K562 (cell line): ENCODE results near the gene TBC1D25. TPM values are rescaled to one million over a fixed set of nuclear protein-coding genes. Genes with fewer than 3 reads are reported as not detected.

Experiments
- BCL6 ChIP-seq: fragments of 250-450 bp; sonication (Bioruptor Pico); IDR thresholded peaks from 2 replicates; pipeline ENCODE4 v1.4.0; 2020
- CBFA2T2 ChIP-seq: fragments of 450-650 bp; conservative IDR thresholded peaks from 2 replicates; pipeline ENCODE4 v1.6.1; 2017; ENCODE audit warnings: mild to moderate bottlenecking
- E4F1 ChIP-seq: fragments of 250-450 bp; sonication (Bioruptor Pico); IDR thresholded peaks from 2 replicates; pipeline ENCODE4 v1.5.0; 2021; ENCODE audit warnings: mild to moderate bottlenecking, borderline replicate concordance
- ERF ChIP-seq: fragments of 450-650 bp; formaldehyde crosslinking; IDR thresholded peaks from 2 replicates; pipeline ENCODE4 v1.4.0; 2020; ENCODE audit warnings: mild to moderate bottlenecking, mixed read lengths
- ETS2 ChIP-seq: IDR thresholded peaks from 2 replicates; pipeline ENCODE4 v1.6.1; 2016; ENCODE audit warnings: borderline replicate concordance, missing genetic modification characterization, mild to moderate bottlenecking, moderate library complexity, missing compliant biosample characterization; ENCODE audit not compliant: poor library complexity, severe bottlenecking
- EWSR1 ChIP-seq: fragments of 450-650 bp; IDR thresholded peaks from 2 replicates; pipeline ENCODE4 v1.6.1; 2018; ENCODE audit warnings: borderline replicate concordance, mild to moderate bottlenecking, low read depth, moderate library complexity; ENCODE audit not compliant: partially characterized antibody
- HDGF ChIP-seq: fragments of 450-650 bp; IDR thresholded peaks from 2 replicates; pipeline ENCODE4 v1.6.1; 2016
- ILF3 ChIP-seq: fragments of 450-650 bp; IDR thresholded peaks from 2 replicates; pipeline ENCODE4 v1.6.1; 2018; ENCODE audit warnings: antibody characterized with exemption, mild to moderate bottlenecking, moderate library complexity, borderline replicate concordance
- KAT7 ChIP-seq: sonication (generic); formaldehyde crosslinking; IDR thresholded peaks from 2 replicates; pipeline ENCODE4 v1.8.0; 2022; ENCODE audit warnings: missing genetic modification reagents, mild to moderate bottlenecking, borderline replicate concordance
- KLF16 ChIP-seq: IDR thresholded peaks from 2 replicates; pipeline ENCODE4 v1.6.1; 2016; ENCODE audit warnings: antibody characterized with exemption
- MAFF ChIP-seq: IDR thresholded peaks from 2 replicates; pipeline ENCODE4 v1.6.1; 2012; ENCODE audit warnings: low read length, improper control_type of control experiment
- MAX ChIP-seq: sonication (generic); formaldehyde crosslinking; IDR thresholded peaks from 2 replicates; pipeline ENCODE4 v1.9.0; 2022; ENCODE audit warnings: mild to moderate bottlenecking, missing genetic modification reagents
- MEIS2 ChIP-seq: fragments of 450-650 bp; IDR thresholded peaks from 2 replicates; pipeline ENCODE4 v1.6.1; 2014; ENCODE audit warnings: mild to moderate bottlenecking; ENCODE audit not compliant: partially characterized antibody
- NFATC3 ChIP-seq: fragments of 450-650 bp; IDR thresholded peaks from 2 replicates; pipeline ENCODE4 v1.6.1; 2017; ENCODE audit warnings: mild to moderate bottlenecking
- NR1H2 ChIP-seq: sonication (generic); formaldehyde crosslinking; IDR thresholded peaks from 2 replicates; pipeline ENCODE4 v1.4.0; 2020; ENCODE audit warnings: mild to moderate bottlenecking, missing genetic modification reagents
- PML ChIP-seq: IDR thresholded peaks from 2 replicates; pipeline ENCODE4 v1.6.1; 2012; ENCODE audit warnings: low read length, inconsistent platforms
- POLR2A ChIP-seq: fragments of 450-650 bp; conservative IDR thresholded peaks from 2 replicates; pipeline ENCODE4 v1.6.1; 2016
- PPARD ChIP-seq: fragments of 250-450 bp; sonication (Bioruptor Pico); IDR thresholded peaks from 2 replicates; pipeline ENCODE4 v1.8.0; 2022; ENCODE audit warnings: inconsistent platforms, mild to moderate bottlenecking, moderate library complexity
- PRDM10 ChIP-seq: fragments of 450-650 bp; IDR thresholded peaks from 2 replicates; pipeline ENCODE4 v1.6.1; 2018; ENCODE audit not compliant: partially characterized antibody
- RBBP5 ChIP-seq: fragments of 200-600 bp; sonication (generic); IDR thresholded peaks from 2 replicates; pipeline ENCODE4 v1.6.1; 2012; ENCODE audit warnings: borderline replicate concordance, mild to moderate bottlenecking, low read length, control low read depth, inconsistent platforms; ENCODE audit not compliant: insufficient read depth, poor library complexity, severe bottlenecking
- RCOR1 ChIP-seq, 2 experiments: IDR thresholded peaks; 2 replicates each; pipeline ENCODE4 v1.6.1; 2012; ENCODE audit warnings: low read depth in 2 of 2, low read length in 2 of 2, borderline replicate concordance in 1 of 2, improper control_type of control experiment in 1 of 2
- SIN3A ChIP-seq, 2 experiments: fragments of 150-350 bp in 1 of 2; IDR thresholded peaks; 2 replicates each; pipeline ENCODE4 v1.6.1; 2011 to 2016; ENCODE audit warnings: borderline replicate concordance in 2 of 2, low read depth in 2 of 2, low read length in 2 of 2, mild to moderate bottlenecking in 2 of 2, moderate library complexity in 2 of 2; ENCODE audit not compliant: control insufficient read depth in 1 of 2
- SMAD3 ChIP-seq: fragments of 450-650 bp; formaldehyde crosslinking; conservative IDR thresholded peaks from 2 replicates; pipeline ENCODE4 v1.4.0; 2020; ENCODE audit warnings: mild to moderate bottlenecking
- SNIP1 ChIP-seq: fragments of 450-650 bp; IDR thresholded peaks from 2 replicates; pipeline ENCODE4 v1.7.1; 2017; ENCODE audit warnings: low read depth, mild to moderate bottlenecking
- ZSCAN32 ChIP-seq: fragments of 450-650 bp; formaldehyde crosslinking; IDR thresholded peaks from 2 replicates; pipeline ENCODE4 v1.4.0; 2020; ENCODE audit warnings: mild to moderate bottlenecking, moderate library complexity
- polyA plus RNA-seq, 8 experiments: library from polyadenylated mRNA; depleted of rRNA in 4 of 8; stranded (reverse) in 5 of 8; unstranded in 3 of 8; fragments of >200 nt; fragmentation: Nextera tagmentation in 2 of 8; fragmentation: Illumina TruSeq in 1 of 8; extraction: Ambion mirVana in 2 of 8; extraction: Trizol in 1 of 8; gene quantifications; 2 replicates each; pipeline versions ENCODE4 v1.2.1 to v1.2.3, GENCODE V29; 2011 to 2014; ENCODE audit warnings: inconsistent platforms in 1 of 8, missing spikeins in 1 of 8
- total RNA-seq, 7 experiments: library from RNA; depleted of rRNA in 6 of 7; stranded (reverse); fragments of >200 nt in 6 of 7; fragmentation: Illumina TruSeq in 2 of 7; extraction: Trizol in 2 of 7; gene quantifications; 2 replicates each; pipeline versions ENCODE4 v1.2.1 to v1.2.3, GENCODE V29; 2011 to 2021; ENCODE audit warnings: low replicate concordance in 1 of 7

TBC1D25 gene
- total and polyA plus RNA-seq, 9 of the 15 experiments (the other 6 are each of a cell fraction or from before 2014, with no cell fraction given): 0.62 to 10.6 (median 3.9) TPM

GRCh38 chrX:48578661-48579128 is 39.2 kb downstream of the TBC1D25 start (continued):
- TF ChIP-seq SMAD3 (CRISPR knock-in tag) (peak; percentile 40; the same call in 1 of the 2 replicates), POLR2A (peak; percentile 74), MEIS2 (no peak), RCOR1 (IDR thresholded peaks at IDR 0.05; ENCODE audit: borderline replicate concordance in 1 of 2, low read depth in 2 of 2, low read length in 2 of 2) (no peak), PPARD (no peak), KLF16 (no peak), PRDM10 (no peak), SNIP1 (no peak), E4F1 (no peak), NFATC3 (no peak), EWSR1 (peak; percentile 74), ILF3 (0 out of 2 replicates have a peak, but pooled peaks have one; percentile 15), SIN3A (IDR thresholded peaks at IDR 0.05; ENCODE audit: borderline replicate concordance in 2 of 2, control insufficient read depth in 1 of 2, low read depth in 2 of 2, low read length in 2 of 2) (0 out of 4 replicates have a peak, but pooled peaks of 1 of the 2 experiments have one; percentile 6), NR1H2 (no peak), MAFF (no peak), PML (no peak), RBBP5 (no peak), KAT7 (CRISPR knock-in tag) (no peak), MAX (CRISPR knock-in tag) (no peak), HDGF (no peak), BCL6 (CRISPR knock-in tag) (no peak), CBFA2T2 (no peak), ZSCAN32 (no peak), ETS2 (tag) (no peak), ERF (CRISPR knock-in tag) (no peak)
